Neural cell (in vitro differentiated cells): ENCODE data around the gene CABP4. TPM values are rescaled to one million over a fixed set of nuclear protein-coding genes. Genes with fewer than 3 reads are reported as not detected.

Experiments used
- H2AFZ ChIP-seq: fragments of 200-600, 300-800 bp; sonication (generic), shearing (Covaris generic); 2 replicates; pipeline ENCODE4 v1.6.0; 2014; ENCODE audit warnings: low read depth, mild to moderate bottlenecking, antibody characterized with exemption, low read length, moderate library complexity
- H3F3A ChIP-seq: fragments of 200-600 bp; shearing (Covaris generic); 2 replicates; pipeline ENCODE4 v1.6.1; 2016; ENCODE audit warnings: mild to moderate bottlenecking, moderate library complexity, mixed read lengths, antibody characterized with exemption, low read length; ENCODE audit not compliant: insufficient read depth, poor library complexity, severe bottlenecking
- H3K27ac ChIP-seq: fragments of 200-600, 300-800 bp; sonication (generic), shearing (Covaris generic); 2 replicates; pipeline ENCODE4 v1.5.1; 2014; ENCODE audit warnings: mild to moderate bottlenecking, low read length, moderate library complexity
- H3K27me3 ChIP-seq: fragments of 300-800, 200-600 bp; sonication (generic), shearing (Covaris generic); 2 replicates; pipeline ENCODE4 v1.6.0; 2014; ENCODE audit warnings: mild to moderate bottlenecking, low read depth, low read length, moderate library complexity; ENCODE audit not compliant: insufficient read depth
- H3K36me3 ChIP-seq: fragments of 300-800, 200-600 bp; sonication (generic), shearing (Covaris generic); 2 replicates; pipeline ENCODE4 v1.5.1; 2014; ENCODE audit warnings: mild to moderate bottlenecking, antibody characterized with exemption, low read length, moderate library complexity; ENCODE audit not compliant: insufficient read depth
- H3K4me2 ChIP-seq: fragments of 300-800, 200-600 bp; sonication (generic), shearing (Covaris generic); 2 replicates; pipeline ENCODE4 v1.6.0; 2014; ENCODE audit warnings: mild to moderate bottlenecking, low read length
- H3K4me3 ChIP-seq: fragments of 300-800, 200-600 bp; sonication (generic), shearing (Covaris generic); 2 replicates; pipeline ENCODE4 v1.5.1; 2014; ENCODE audit warnings: mild to moderate bottlenecking, low read length, moderate library complexity
- H3K79me2 ChIP-seq: fragments of 200-600 bp; shearing (Covaris generic); replicated peaks from 2 replicates; pipeline ENCODE4 v1.6.0; 2014; ENCODE audit warnings: mild to moderate bottlenecking, low read length, moderate library complexity; ENCODE audit not compliant: insufficient read depth
- H3K9ac ChIP-seq: fragments of 300-800, 200-600 bp; sonication (generic), shearing (Covaris generic); 2 replicates; pipeline ENCODE4 v1.6.1; 2016; ENCODE audit warnings: mild to moderate bottlenecking, low read length, mixed read lengths
- H3K9me2 ChIP-seq: fragments of 200-600 bp; shearing (Covaris generic); 2 replicates; pipeline ENCODE4 v1.6.1; 2016; ENCODE audit warnings: mild to moderate bottlenecking, low read length, mixed read lengths; ENCODE audit not compliant: insufficient read depth
- H3K9me3 ChIP-seq: fragments of 200-600, 300-800 bp; sonication (generic), shearing (Covaris generic); 2 replicates; pipeline ENCODE4 v1.6.1; 2016; ENCODE audit warnings: mild to moderate bottlenecking, mixed run types, low read length, moderate library complexity, mixed read lengths
- H4K20me1 ChIP-seq: fragments of 200-600 bp; shearing (Covaris generic); 2 replicates; pipeline ENCODE4 v1.6.1; 2016; ENCODE audit warnings: mild to moderate bottlenecking, mixed run types; ENCODE audit not compliant: insufficient read depth
- EP300 ChIP-seq: fragments of 450-650 bp; conservative IDR thresholded peaks from 2 replicates; pipeline ENCODE4 v1.6.1; 2014; ENCODE audit warnings: antibody characterized with exemption, mild to moderate bottlenecking, moderate library complexity; ENCODE audit not compliant: poor library complexity, severe bottlenecking
- EZH2 ChIP-seq: fragments of 200-600, 300-800 bp; shearing (Covaris generic), sonication (generic); IDR thresholded peaks from 2 replicates; pipeline ENCODE4 v1.6.1; 2014; ENCODE audit warnings: antibody characterized with exemption, low read length, borderline replicate concordance, mild to moderate bottlenecking; ENCODE audit not compliant: insufficient read depth, poor library complexity, severe bottlenecking
- MXI1 ChIP-seq: fragments of 450-650 bp; conservative IDR thresholded peaks from 2 replicates; pipeline ENCODE4 v1.6.1; 2014; ENCODE audit warnings: antibody characterized with exemption, mild to moderate bottlenecking; ENCODE audit not compliant: poor library complexity, severe bottlenecking
- POLR2AphosphoS5 ChIP-seq: IDR thresholded peaks from 2 replicates; pipeline ENCODE4 v1.6.1; 2012
- RAD21 ChIP-seq: fragments of 450-650 bp; conservative IDR thresholded peaks from 2 replicates; pipeline ENCODE4 v1.6.1; 2014; ENCODE audit warnings: antibody characterized with exemption, mild to moderate bottlenecking, moderate library complexity
- SMC3 ChIP-seq: fragments of 450-650 bp; conservative IDR thresholded peaks from 2 replicates; pipeline ENCODE4 v1.6.1; 2014; ENCODE audit warnings: antibody characterized with exemption, mild to moderate bottlenecking, moderate library complexity; ENCODE audit not compliant: poor library complexity
- TAF1 ChIP-seq: IDR thresholded peaks from 2 replicates; pipeline ENCODE4 v1.6.1; 2012; ENCODE audit warnings: low read depth
- polyA plus RNA-seq: library from polyadenylated mRNA; depleted of rRNA; stranded (reverse); fragments of >200 nt; gene quantifications from 2 replicates; pipeline ENCODE4 v1.2.3, GENCODE V29; 2014
- TF ChIP-seq, protein P1 (sequence below): fragments of 450-650 bp; IDR thresholded peaks from 2 replicates; pipeline ENCODE4 v1.5.1; 2014; ENCODE audit warnings: antibody characterized with exemption, mild to moderate bottlenecking, moderate library complexity; ENCODE audit not compliant: poor library complexity, severe bottlenecking
- TF ChIP-seq, protein P2 (sequence below): IDR thresholded peaks from 2 replicates; pipeline ENCODE4 v1.6.1; 2012; ENCODE audit warnings: borderline replicate concordance

The CABP4 gene
- polyA plus RNA-seq, 1 donor from 2014 or later: not detected

DNA sequence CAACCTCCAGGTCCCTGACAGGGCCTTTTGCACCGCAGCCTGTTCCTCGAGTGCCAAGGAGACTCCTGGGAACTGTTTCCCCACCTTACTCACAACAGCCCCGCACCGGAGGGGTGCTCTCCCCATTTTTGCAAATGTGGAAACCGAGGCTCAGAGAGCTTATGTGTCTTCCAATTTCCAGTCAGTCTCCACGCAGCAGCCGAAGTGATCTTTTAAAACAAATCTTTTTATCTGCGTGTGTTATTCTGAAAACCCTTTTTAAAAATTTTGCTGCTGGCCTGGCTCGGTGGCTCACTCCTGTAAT lies 14.3 kb downstream of the CABP4 start:
- Histone ChIP-seq H4K20me1 (no peaks in the 10 kb centered on the region), H3F3A (no peaks in the 10 kb centered on the region), H3K79me2 (no peaks in the 10 kb centered on the region), H3K9ac (peak overlapping the region; percentile 67), H3K27me3 (no peaks in the 10 kb centered on the region), H3K4me2 (peak overlapping the region; percentile 48), H3K4me3 (peak overlapping the region; percentile 95), H3K9me3 (no peaks in the 10 kb centered on the region), H3K36me3 (no peaks in the 10 kb centered on the region), H3K27ac (peak overlapping the region; percentile 68), H3K9me2 (no peaks in the 10 kb centered on the region), H2AFZ (peak overlapping the region; percentile 48)
- TF ChIP-seq MXI1: no peak
- TF ChIP-seq, protein P1, sequence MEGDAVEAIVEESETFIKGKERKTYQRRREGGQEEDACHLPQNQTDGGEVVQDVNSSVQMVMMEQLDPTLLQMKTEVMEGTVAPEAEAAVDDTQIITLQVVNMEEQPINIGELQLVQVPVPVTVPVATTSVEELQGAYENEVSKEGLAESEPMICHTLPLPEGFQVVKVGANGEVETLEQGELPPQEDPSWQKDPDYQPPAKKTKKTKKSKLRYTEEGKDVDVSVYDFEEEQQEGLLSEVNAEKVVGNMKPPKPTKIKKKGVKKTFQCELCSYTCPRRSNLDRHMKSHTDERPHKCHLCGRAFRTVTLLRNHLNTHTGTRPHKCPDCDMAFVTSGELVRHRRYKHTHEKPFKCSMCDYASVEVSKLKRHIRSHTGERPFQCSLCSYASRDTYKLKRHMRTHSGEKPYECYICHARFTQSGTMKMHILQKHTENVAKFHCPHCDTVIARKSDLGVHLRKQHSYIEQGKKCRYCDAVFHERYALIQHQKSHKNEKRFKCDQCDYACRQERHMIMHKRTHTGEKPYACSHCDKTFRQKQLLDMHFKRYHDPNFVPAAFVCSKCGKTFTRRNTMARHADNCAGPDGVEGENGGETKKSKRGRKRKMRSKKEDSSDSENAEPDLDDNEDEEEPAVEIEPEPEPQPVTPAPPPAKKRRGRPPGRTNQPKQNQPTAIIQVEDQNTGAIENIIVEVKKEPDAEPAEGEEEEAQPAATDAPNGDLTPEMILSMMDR: peak; percentile 4
- no peak for TF ChIP-seq EP300
- peak; percentile 11 for TF ChIP-seq SMC3

DNA sequence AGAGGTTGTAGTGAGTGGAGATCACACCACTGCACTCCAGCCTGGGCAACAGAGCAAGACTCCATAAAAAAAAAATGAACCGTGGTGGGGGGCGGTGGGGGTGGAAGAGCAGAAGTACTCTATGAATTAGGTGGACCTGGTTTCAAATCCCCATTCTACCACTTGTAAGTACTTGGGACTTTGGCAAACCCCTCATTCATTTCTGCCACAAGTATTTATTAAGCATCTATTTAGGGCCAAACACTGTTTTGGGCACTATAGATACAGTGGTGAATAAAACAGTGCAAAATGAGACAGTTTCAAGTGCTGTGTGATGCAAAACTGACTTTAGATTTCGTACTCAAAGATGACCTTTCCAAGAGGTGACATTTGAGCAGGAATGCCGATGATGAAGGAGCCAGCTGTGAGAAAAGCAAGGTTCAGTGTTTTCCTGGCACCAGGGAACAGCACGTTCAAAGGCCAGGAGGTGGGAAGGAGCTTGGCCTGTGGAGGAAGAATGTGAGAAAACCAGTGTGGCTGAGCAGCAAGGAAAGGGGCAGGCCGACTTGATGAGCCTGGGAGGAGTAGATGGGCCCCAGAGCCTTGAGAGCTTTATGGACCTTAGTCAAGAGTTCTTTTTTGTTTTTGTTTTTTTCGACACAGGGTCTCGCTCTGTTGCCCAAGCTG lies 15.3 kb downstream of the CABP4 start:
- Histone ChIP-seq H3F3A (no peaks in the 10 kb centered on the region), H3K27me3 (no peaks in the 10 kb centered on the region), H3K27ac (no peak overlapping the region), H3K9me2 (no peaks in the 10 kb centered on the region), H3K4me3 (no peak overlapping the region), H3K79me2 (no peaks in the 10 kb centered on the region), H4K20me1 (no peaks in the 10 kb centered on the region), H3K36me3 (no peaks in the 10 kb centered on the region), H3K9ac (no peak overlapping the region), H2AFZ (no peak overlapping the region), H3K4me2 (no peak overlapping the region), H3K9me3 (no peaks in the 10 kb centered on the region)
- no peak for TF ChIP-seq EP300
- TF ChIP-seq EZH2: no peak
- TF ChIP-seq MXI1: no peak
- no peak for TF ChIP-seq POLR2AphosphoS5
- no peak for TF ChIP-seq TAF1
- no peak for TF ChIP-seq RAD21
- TF ChIP-seq, protein P2, sequence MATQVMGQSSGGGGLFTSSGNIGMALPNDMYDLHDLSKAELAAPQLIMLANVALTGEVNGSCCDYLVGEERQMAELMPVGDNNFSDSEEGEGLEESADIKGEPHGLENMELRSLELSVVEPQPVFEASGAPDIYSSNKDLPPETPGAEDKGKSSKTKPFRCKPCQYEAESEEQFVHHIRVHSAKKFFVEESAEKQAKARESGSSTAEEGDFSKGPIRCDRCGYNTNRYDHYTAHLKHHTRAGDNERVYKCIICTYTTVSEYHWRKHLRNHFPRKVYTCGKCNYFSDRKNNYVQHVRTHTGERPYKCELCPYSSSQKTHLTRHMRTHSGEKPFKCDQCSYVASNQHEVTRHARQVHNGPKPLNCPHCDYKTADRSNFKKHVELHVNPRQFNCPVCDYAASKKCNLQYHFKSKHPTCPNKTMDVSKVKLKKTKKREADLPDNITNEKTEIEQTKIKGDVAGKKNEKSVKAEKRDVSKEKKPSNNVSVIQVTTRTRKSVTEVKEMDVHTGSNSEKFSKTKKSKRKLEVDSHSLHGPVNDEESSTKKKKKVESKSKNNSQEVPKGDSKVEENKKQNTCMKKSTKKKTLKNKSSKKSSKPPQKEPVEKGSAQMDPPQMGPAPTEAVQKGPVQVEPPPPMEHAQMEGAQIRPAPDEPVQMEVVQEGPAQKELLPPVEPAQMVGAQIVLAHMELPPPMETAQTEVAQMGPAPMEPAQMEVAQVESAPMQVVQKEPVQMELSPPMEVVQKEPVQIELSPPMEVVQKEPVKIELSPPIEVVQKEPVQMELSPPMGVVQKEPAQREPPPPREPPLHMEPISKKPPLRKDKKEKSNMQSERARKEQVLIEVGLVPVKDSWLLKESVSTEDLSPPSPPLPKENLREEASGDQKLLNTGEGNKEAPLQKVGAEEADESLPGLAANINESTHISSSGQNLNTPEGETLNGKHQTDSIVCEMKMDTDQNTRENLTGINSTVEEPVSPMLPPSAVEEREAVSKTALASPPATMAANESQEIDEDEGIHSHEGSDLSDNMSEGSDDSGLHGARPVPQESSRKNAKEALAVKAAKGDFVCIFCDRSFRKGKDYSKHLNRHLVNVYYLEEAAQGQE: no peak
- TF ChIP-seq, protein P1: no peak
- no peak for TF ChIP-seq SMC3
